DND-41 (cell line): Measurements from ENCODE around the gene GADL1.

Source experiments
- EZH2 ChIP-seq: IDR thresholded peaks from 3 replicates; pipeline ENCODE4 v1.6.1; 2012; ENCODE audit warnings: borderline replicate concordance, low read depth, mild to moderate bottlenecking, moderate library complexity, low read length, inconsistent platforms; ENCODE audit not compliant: severe bottlenecking
- TF ChIP-seq, protein P1 (sequence below): IDR thresholded peaks from 2 replicates; pipeline ENCODE4 v1.5.1; 2012; ENCODE audit warnings: borderline replicate concordance, low read length, moderate library complexity, mild to moderate bottlenecking; ENCODE audit not compliant: poor library complexity, severe bottlenecking; ENCODE audit errors: extremely low read depth

DNA sequence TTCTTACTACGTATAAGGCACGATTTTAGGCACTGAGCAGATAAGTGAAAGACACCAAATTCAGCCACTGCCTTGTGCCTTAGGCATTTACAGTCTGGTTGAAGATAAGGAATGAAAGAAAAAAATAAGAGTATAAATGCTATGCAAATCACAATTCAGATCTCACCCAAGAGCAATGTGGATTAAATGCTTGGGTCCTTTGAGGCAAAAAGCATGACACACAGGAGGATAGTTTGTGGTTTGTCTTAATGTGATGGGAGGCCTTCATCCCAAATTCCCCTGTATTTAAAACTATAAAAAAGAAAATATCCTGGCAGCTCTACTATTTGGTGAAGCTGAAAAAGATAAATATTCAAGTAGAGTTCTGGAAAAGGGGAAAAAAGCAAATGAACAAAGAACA lies 208.3 kb downstream of the GADL1 start:
- no peak for TF ChIP-seq EZH2
- TF ChIP-seq, protein P1, sequence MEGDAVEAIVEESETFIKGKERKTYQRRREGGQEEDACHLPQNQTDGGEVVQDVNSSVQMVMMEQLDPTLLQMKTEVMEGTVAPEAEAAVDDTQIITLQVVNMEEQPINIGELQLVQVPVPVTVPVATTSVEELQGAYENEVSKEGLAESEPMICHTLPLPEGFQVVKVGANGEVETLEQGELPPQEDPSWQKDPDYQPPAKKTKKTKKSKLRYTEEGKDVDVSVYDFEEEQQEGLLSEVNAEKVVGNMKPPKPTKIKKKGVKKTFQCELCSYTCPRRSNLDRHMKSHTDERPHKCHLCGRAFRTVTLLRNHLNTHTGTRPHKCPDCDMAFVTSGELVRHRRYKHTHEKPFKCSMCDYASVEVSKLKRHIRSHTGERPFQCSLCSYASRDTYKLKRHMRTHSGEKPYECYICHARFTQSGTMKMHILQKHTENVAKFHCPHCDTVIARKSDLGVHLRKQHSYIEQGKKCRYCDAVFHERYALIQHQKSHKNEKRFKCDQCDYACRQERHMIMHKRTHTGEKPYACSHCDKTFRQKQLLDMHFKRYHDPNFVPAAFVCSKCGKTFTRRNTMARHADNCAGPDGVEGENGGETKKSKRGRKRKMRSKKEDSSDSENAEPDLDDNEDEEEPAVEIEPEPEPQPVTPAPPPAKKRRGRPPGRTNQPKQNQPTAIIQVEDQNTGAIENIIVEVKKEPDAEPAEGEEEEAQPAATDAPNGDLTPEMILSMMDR = no peak
